Measurements from ENCODE around the gene HPCA.

HPCA gene

DNA sequence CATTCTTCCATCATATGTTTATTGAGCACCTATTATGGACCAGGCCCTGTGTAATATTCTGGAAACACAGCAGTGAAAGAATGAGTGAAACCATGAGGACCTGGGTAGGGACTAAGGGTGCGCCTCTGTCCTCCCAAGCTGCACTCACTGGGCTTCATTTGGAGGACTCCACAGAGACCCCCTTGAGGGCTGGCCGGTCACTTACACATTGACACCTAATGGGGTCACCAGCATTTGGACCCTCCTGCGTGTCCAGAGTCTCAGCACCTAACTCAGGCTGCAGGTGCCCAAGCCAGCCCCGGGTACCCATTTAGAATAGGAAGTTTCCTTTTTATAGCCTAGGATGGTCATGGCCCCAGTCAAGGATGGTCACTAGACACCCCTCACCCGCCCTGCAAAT, 12.8 kb upstream of the HPCA start:
- Histone ChIP-seq H2AFZ (ENCODE audit: low read depth, low read length) (no peak overlapping the region), H3K9ac (ENCODE audit: low read length) (no peak overlapping the region), H3K79me2 (ENCODE audit: low read length) (no peaks in the 10 kb centered on the region), H3K4me2 (ENCODE audit: low read length) (no peak overlapping the region), H3K27me3 (ENCODE audit: low read depth, low read length) (no peaks in the 10 kb centered on the region; the same call in 1 of the 2 replicates), H3K9me3 (ENCODE audit: insufficient read depth, low read length) (no peaks in the 10 kb centered on the region), H3K4me1 (ENCODE audit: low read length) (peaks cover 22% of the 10 kb centered on the region), H3K36me3 (replicated peaks; ENCODE audit: low read depth, low read length) (no peaks in the 10 kb centered on the region), H3K27ac (ENCODE audit: low read length) (no peak overlapping the region), H4K20me1 (ENCODE audit: insufficient read depth, low read length) (no peaks in the 10 kb centered on the region), H3K4me3 (ENCODE audit: low read length) (no peak overlapping the region)
- no peak for TF ChIP-seq EZH2phosphoT487 (IDR thresholded peaks at IDR 0.05; ENCODE audit: low read depth)
- TF ChIP-seq, protein P1, sequence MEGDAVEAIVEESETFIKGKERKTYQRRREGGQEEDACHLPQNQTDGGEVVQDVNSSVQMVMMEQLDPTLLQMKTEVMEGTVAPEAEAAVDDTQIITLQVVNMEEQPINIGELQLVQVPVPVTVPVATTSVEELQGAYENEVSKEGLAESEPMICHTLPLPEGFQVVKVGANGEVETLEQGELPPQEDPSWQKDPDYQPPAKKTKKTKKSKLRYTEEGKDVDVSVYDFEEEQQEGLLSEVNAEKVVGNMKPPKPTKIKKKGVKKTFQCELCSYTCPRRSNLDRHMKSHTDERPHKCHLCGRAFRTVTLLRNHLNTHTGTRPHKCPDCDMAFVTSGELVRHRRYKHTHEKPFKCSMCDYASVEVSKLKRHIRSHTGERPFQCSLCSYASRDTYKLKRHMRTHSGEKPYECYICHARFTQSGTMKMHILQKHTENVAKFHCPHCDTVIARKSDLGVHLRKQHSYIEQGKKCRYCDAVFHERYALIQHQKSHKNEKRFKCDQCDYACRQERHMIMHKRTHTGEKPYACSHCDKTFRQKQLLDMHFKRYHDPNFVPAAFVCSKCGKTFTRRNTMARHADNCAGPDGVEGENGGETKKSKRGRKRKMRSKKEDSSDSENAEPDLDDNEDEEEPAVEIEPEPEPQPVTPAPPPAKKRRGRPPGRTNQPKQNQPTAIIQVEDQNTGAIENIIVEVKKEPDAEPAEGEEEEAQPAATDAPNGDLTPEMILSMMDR (IDR thresholded peaks at IDR 0.05; ENCODE audit: low read depth, low read length) = no peak

DNA sequence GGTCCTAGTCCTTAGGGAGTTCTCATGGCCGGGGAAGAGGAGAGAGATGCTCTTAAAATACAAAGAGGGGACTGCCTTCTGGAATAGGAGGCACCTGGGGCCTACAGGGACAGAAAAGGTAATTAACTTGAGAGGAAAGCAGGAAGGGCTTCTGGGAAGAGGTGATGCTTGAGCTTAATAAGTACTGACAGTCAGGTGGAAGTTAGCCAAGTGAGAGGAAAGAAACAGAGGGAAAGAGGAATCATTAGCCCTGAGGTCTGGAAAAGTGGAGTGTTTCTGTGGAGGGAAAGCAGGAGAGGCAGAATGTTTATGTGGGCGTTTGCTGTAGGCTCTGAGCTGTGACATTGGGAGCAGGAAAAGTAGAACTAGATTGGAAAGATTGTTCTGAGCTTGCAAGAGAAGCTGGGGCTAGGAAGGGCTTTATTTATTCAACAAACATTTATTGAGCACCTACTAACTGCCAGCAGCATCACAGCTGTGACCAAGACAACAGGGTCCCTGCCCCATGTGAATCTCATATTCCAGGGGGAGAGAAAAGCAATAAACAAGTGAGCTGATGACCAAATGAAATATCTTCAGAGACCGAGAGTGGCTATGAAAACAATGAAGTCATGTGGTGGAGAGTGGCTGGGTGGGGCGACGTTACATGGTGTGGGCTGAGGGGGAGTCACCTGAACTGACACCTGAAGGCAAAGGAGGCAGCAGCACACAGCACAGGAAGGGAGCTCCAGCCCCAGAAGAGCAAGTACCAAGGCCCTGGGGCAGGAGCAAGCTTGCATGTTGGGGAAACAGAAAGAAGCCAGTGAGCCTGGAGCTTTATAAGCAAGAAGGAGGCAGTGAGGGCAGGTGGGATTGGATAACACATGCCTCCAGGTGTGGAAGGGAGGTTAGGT, 11.2 kb upstream of the HPCA start:
- Histone ChIP-seq H3K4me3 (ENCODE audit: low read length) (no peak overlapping the region), H3K27me3 (ENCODE audit: low read depth, low read length) (no peaks in the 10 kb centered on the region; the same call in 1 of the 2 replicates), H3K36me3 (replicated peaks; ENCODE audit: low read depth, low read length) (no peaks in the 10 kb centered on the region), H3K4me2 (ENCODE audit: low read length) (peak overlapping the region; percentile 64), H3K9ac (ENCODE audit: low read length) (no peak overlapping the region), H3K9me3 (ENCODE audit: insufficient read depth, low read length) (no peaks in the 10 kb centered on the region), H3K79me2 (ENCODE audit: low read length) (no peaks in the 10 kb centered on the region), H3K4me1 (ENCODE audit: low read length) (peaks cover 22% of the 10 kb centered on the region), H2AFZ (ENCODE audit: low read depth, low read length) (no peak overlapping the region), H3K27ac (ENCODE audit: low read length) (no peak overlapping the region), H4K20me1 (ENCODE audit: insufficient read depth, low read length) (no peaks in the 10 kb centered on the region)
- TF ChIP-seq, protein P1 (IDR thresholded peaks at IDR 0.05; ENCODE audit: low read depth, low read length) = no peak
- TF ChIP-seq EZH2phosphoT487 (IDR thresholded peaks at IDR 0.05; ENCODE audit: low read depth) = no peak

DNA sequence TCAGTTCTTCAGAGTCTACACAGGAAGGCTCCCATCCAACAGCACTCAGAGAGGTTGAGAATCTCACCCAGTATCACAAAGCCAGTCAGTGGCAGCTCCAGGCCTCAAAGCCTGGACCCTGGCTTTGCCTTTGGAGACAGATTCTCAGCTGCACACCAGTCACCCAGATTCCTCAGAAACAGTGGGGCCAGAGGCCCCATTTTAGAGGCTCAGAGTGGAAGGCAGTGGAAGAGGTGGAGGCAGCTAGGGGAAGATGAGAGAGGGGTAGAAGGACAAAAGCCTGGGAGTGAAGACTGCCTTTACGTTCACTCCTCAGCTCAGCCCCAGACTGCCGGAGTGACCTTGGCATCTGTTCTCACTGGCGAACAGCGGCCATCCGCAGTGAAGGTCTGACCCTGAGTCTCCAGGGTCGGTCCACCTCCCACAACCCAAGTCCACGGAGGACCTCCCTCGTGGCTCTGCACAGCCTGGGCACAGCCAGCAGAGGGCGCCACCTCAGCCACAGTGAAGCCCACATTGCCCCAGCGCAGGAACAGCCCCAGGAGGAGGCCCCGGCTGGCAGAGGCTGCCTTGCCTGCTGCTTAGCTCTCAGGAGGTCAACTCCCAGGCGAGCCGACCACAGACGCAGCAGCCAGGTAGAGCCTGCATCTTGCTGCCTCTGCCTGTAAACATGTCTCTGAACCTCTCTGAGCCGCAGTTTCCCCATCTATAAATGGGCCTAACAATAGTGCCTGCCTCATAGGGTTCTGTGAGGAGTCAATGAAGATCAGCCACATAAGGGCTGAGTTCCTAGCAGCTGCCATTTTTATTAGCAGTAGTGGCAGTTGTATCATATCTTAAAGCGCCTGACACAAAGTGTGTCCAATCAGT, 9.7 kb upstream of the HPCA start:
- H3K9me3 ChIP-seq (ENCODE audit: insufficient read depth, low read length) = no peaks in the 10 kb centered on the region
- peak overlapping the region; percentile 55; the same call in 1 of the 2 replicates for H3K9ac ChIP-seq (ENCODE audit: low read length)
- H3K79me2 ChIP-seq (ENCODE audit: low read length) = no peaks in the 10 kb centered on the region
- no peak for TF ChIP-seq EZH2phosphoT487 (IDR thresholded peaks at IDR 0.05; ENCODE audit: low read depth)
- TF ChIP-seq, protein P1 (IDR thresholded peaks at IDR 0.05; ENCODE audit: low read depth, low read length) = peak; percentile 79
- H3K27me3 ChIP-seq (ENCODE audit: low read depth, low read length) = no peaks in the 10 kb centered on the region; the same call in 1 of the 2 replicates
- peaks cover 22% of the 10 kb centered on the region for H3K4me1 ChIP-seq (ENCODE audit: low read length)
- H4K20me1 ChIP-seq (ENCODE audit: insufficient read depth, low read length) = no peaks in the 10 kb centered on the region
- no peaks in the 10 kb centered on the region for H3K36me3 ChIP-seq (replicated peaks; ENCODE audit: low read depth, low read length)
- H3K4me2 ChIP-seq (ENCODE audit: low read length) = peak overlapping the region; percentile 64
- no peak overlapping the region; the same call in 1 of the 2 replicates for H3K27ac ChIP-seq (ENCODE audit: low read length)
- peak overlapping the region; percentile 98 for H2AFZ ChIP-seq (ENCODE audit: low read depth, low read length)
- H3K4me3 ChIP-seq (ENCODE audit: low read length) = peak overlapping the region; percentile 30
